Activated CD4-positive, alpha-beta T cell treated with anti-CD3 and anti-CD28 coated beads, Interleukin-2, Interleukin-4, amounts not matched to agents 100 ng/mL and 50 ng/mL, durations not matched to agents 16 hours and 8 hours (primary cell): ENCODE measurements around the gene FRMD1.
A peak's percentile ranks its signal among the peaks of the same experiment; 100 is the strongest.

Experiments
- DNase-seq: peaks from one replicate; pipeline ENCODE4 v3.0.0-alpha.2; 2020; ENCODE audit warnings: low spot score

The FRMD1 gene

GRCh38 chr6:168078943-168079405 is at the start of gene FRMD1:
Gene FRMD1 (minus strand): TSS chr6:168079212. CDS start chr6:168079094, 118 bp downstream.
- no peak for DNase-seq

- no peak for DNase-seq
Measured at GRCh38 chr6:168128006-168128630, 49.1 kb upstream of the FRMD1 start.

DNA sequence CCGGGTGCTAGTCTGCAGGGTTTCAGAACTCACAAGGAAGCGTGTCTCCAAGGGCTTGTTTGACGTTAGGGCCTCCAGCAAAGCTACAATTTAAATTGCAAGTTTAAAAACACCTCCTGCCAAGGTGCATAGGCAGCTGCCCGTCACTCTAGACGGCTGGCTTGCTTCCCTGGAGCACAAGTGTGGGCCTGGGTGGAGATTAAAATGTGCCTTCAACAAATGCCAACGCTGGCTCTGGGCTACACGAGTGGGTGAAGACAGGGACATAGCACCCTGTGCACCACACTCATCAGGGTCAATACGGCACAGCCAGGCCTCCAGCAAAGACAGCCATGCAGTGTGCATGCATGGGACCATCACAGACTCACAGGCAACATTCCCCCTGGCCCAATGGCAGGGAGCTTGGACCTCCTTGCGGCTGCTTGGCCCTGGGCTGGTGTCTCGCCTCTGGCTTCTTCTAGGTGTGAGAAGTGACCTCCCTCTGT is 48.4 kb upstream of the FRMD1 start:
- DNase-seq = no peak

GRCh38 chr6:168126566-168127383 is 47.8 kb upstream of the FRMD1 start:
- DNase-seq = no peak

GRCh38 chr6:168125429-168126001 is 46.5 kb upstream of the FRMD1 start:
- DNase-seq = no peak

GRCh38 chr6:168124921-168125320 is 45.9 kb upstream of the FRMD1 start:
- DNase-seq = no peak

GRCh38 chr6:168124158-168124557 is 45.1 kb upstream of the FRMD1 start:
- DNase-seq = no peak

GRCh38 chr6:168123165-168123911 is 44.3 kb upstream of the FRMD1 start:
- no peak for DNase-seq

GRCh38 chr6:168122521-168122920 is 43.5 kb upstream of the FRMD1 start:
- no peak for DNase-seq

- DNase-seq = no peak
Measured at GRCh38 chr6:168122011-168122410, 43.0 kb upstream of the FRMD1 start.

GRCh38 chr6:168121303-168121665 is 42.3 kb upstream of the FRMD1 start:
- peak; percentile 3 for DNase-seq

DNA sequence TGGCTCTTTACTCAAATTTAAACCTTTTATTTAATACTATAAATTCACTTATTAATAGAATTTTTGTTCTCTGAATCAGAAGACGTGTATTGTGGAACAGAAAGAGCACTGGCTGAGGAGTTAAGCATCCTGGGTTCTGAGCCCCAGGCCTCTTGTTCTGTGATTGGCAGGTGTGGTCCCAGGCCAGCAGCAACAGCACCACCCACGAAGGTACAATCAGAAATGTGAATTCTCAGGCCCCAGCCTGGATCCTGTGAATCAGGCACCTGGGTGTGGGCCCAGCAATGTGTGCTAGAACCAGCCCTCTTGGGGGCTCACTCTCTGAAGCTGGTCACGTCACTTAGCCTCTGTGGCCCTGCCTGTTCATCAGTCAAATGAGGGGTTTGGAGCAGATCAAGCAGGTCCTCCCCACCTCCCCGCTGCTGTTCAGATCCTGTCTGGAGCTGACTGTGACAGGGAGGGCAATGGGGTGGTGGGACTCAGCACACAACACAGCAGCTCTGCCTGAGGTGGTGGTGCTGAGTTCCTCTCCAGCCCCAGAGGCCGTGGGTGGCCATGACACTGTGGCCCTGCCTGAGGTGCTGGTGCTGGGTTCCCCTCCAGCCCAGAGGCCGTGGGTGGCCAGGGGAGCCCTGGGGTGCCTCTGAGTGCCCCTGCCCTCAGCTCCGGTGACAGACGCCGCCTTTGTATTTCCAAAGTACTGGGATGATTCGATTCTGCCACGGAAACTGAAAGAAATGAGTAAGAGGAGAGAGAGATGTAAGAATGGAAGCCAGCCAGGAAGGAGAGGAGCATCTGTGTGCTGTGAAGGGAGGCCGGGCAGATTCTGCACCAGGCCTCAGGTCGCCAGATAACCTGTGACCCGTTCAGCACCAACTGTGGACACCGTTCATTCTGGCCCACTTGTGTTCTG is 41.6 kb upstream of the FRMD1 start:
- DNase-seq = peak; percentile 39

DNA sequence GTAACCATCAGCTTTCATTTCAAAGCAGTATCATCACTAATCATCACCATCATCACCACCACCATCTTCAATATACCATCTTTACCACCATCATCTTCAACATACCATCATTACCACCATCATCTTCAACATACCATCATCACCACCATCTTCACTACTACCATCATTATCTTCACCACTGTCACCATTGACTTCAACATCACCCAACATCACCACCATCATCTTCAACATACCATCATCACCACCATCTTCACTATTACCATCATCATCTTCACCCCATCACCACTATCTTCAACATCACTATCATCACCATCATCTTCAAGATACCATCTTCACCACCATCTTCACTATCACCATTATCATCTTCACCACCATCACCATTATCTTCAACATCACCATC is 40.5 kb upstream of the FRMD1 start:
- DNase-seq = no peak

DNA sequence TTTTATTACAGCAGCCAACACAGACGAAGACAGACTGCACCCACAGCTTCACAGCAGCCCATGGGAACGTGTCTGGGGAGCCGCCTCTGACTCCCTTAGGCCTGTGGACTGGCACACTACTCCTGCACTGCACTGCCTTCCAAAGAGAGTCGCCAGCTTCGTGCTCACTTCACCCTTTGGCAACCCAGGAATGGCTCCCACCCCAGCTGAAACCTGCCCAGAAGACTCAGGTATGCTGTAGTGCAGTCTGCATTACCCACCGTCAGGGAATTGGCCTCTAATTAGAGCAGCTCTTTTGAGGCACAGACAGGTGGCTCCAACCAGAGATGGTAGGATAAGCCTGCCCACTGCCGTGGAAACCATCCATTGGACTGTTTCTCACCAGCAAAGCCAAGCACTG is 39.9 kb upstream of the FRMD1 start:
- no peak for DNase-seq

GRCh38 chr6:168117942-168118341 is 38.9 kb upstream of the FRMD1 start:
- DNase-seq = no peak

DNA sequence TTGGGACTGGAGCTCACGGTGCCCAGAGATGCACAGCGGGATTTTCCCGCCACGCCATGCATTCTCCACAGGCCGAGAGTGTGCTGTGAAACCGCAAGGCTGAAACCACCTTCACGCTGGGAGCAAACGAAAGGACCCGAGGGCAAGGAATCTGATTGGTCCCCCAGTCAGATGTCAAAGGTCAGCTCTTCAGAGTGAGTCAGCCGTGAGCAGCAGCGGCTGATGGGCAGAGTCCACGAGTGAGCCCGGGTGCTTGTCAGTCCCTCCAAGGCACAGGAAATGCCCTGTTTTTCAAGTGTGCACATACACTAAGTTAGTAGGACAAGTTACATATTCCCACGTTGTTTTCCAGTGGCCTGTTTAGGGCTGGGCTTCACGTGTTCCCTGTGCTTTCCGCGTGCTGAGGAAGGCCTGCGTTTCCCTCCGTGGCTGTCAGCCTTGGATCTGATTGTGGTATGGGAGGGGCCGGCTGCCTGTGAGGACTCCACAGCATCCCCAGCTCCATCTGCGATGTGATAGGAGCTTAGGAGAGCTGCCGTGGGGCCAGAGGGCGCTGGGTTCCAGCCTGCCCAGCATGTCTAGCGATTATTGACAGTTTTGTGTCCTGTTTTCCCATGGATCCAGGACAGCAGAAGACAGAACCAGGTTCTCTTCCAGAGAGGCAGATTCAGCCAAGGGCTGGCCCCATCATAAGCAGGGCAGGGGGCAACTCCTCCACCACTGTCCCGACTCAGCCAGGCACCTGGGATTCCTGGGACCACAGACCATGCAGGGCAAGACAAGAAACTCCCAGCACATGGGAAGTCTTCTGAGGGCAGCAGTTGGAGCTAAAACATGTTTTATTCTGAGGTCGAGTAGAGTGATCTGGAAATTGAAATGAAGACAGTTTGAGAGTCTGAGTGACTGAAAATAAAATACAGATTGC is 38.2 kb upstream of the FRMD1 start:
- DNase-seq = no peak

GRCh38 chr6:168116438-168116974 is 37.5 kb upstream of the FRMD1 start:
- DNase-seq = no peak

GRCh38 chr6:168115748-168116437 is 36.9 kb upstream of the FRMD1 start:
- no peak for DNase-seq

DNA sequence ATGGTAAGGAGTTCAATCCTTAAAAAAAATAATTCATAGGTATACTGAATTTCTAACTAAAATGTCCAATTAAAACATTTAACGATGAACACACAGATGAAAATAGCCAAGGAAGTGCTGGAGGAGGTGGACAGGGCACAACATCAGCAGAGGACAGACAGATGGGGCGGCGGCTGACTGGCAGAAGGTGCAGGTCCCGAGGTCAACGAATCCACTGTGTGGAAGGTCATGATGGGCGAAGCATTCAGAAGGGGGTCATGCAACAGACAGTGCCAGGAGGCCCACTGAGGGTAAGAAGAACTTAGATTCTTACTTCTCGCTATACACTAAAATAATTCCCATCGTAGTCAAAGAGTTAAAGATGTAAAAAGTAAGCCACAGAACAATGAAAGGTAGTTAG is 34.2 kb upstream of the FRMD1 start:
- DNase-seq = no peak
